Trophoblast cell (in vitro differentiated cells and primary cell): Measurements from ENCODE around the gene CINP.
"Not testable (repeated sequence)": the region's sequence is repeated elsewhere in the genome, so short reads cannot be mapped to it uniquely, and the experiment has no call there.

Source experiments
- DNase-seq, 2 donors: peaks; one replicate each; pipeline ENCODE4 v3.0.0-alpha.2; 2016
- H2AFZ ChIP-seq: 2 replicates; pipeline ENCODE4 v1.6.1; 2013; ENCODE audit warnings: low read length, moderate library complexity, mild to moderate bottlenecking; ENCODE audit not compliant: insufficient read depth, poor library complexity
- H2AK5ac ChIP-seq: 2 replicates; pipeline ENCODE4 v1.6.1; 2013; ENCODE audit warnings: mild to moderate bottlenecking, low read length
- H2BK120ac ChIP-seq: 2 replicates; pipeline ENCODE4 v1.6.1; 2013; ENCODE audit warnings: low read length, mild to moderate bottlenecking, moderate library complexity; ENCODE audit not compliant: insufficient read depth, poor library complexity
- H2BK12ac ChIP-seq: 2 replicates; pipeline ENCODE4 v1.6.1; 2013; ENCODE audit warnings: mild to moderate bottlenecking, low read length, moderate library complexity
- H2BK5ac ChIP-seq: 2 replicates; pipeline ENCODE4 v1.6.1; 2013; ENCODE audit warnings: low read length, low read depth, moderate library complexity, mild to moderate bottlenecking; ENCODE audit not compliant: poor library complexity
- H3K14ac ChIP-seq: 2 replicates; pipeline ENCODE4 v1.6.1; 2013; ENCODE audit warnings: mild to moderate bottlenecking, low read length
- H3K18ac ChIP-seq: 2 replicates; pipeline ENCODE4 v1.6.1; 2013; ENCODE audit warnings: mild to moderate bottlenecking, low read length
- H3K23ac ChIP-seq: 2 replicates; pipeline ENCODE4 v1.6.1; 2013; ENCODE audit warnings: low read length
- H3K27ac ChIP-seq: 2 replicates; pipeline ENCODE4 v1.5.1; 2013; ENCODE audit warnings: low read depth, mild to moderate bottlenecking, inconsistent platforms, low read length, moderate library complexity
- H3K27me3 ChIP-seq: 2 replicates; pipeline ENCODE4 v1.6.1; 2013; ENCODE audit warnings: inconsistent platforms, mild to moderate bottlenecking, low read length, moderate library complexity; ENCODE audit not compliant: insufficient read depth
- H3K36me3 ChIP-seq, 2 experiments: 1 replicate in 1 of 2; 2 replicates in 1 of 2; pipeline ENCODE4 v1.6.1; 2013; ENCODE audit warnings: low read length in 2 of 2, mild to moderate bottlenecking in 2 of 2, moderate library complexity in 1 of 2; ENCODE audit not compliant: insufficient read depth in 2 of 2, control insufficient read depth in 1 of 2
- H3K4ac ChIP-seq: 2 replicates; pipeline ENCODE4 v1.6.1; 2013; ENCODE audit warnings: low read depth, mild to moderate bottlenecking, low read length, moderate library complexity
- H3K4me1 ChIP-seq, 2 experiments: 1 replicate in 1 of 2; 2 replicates in 1 of 2; pipeline ENCODE4 v1.6.1; 2013; ENCODE audit warnings: low read length in 2 of 2, mild to moderate bottlenecking in 2 of 2, moderate library complexity in 1 of 2; ENCODE audit not compliant: insufficient read depth in 2 of 2, control insufficient read depth in 1 of 2
- H3K4me2 ChIP-seq: 2 replicates; pipeline ENCODE4 v1.6.1; 2013; ENCODE audit warnings: inconsistent platforms, mild to moderate bottlenecking, low read length, moderate library complexity
- H3K4me3 ChIP-seq: 2 replicates; pipeline ENCODE4 v1.5.1; 2013; ENCODE audit warnings: mild to moderate bottlenecking, low read depth, low read length, inconsistent platforms
- H3K79me1 ChIP-seq: one replicate; pipeline ENCODE4 v1.6.1; 2013; ENCODE audit warnings: low read length
- H3K79me2 ChIP-seq: 2 replicates; pipeline ENCODE4 v1.6.1; 2013; ENCODE audit warnings: low read length, mild to moderate bottlenecking; ENCODE audit not compliant: control insufficient read depth, insufficient read depth, poor library complexity
- H3K9ac ChIP-seq: 2 replicates; pipeline ENCODE4 v1.6.1; 2013; ENCODE audit warnings: mild to moderate bottlenecking, low read length
- H3K9me3 ChIP-seq: 2 replicates; pipeline ENCODE4 v1.6.1; 2013; ENCODE audit warnings: low read depth, mild to moderate bottlenecking, control low read depth, inconsistent platforms, low read length; ENCODE audit not compliant: insufficient read depth
- H4K12ac ChIP-seq: 2 replicates; pipeline ENCODE4 v1.6.1; 2013; ENCODE audit warnings: low read depth, mild to moderate bottlenecking, low read length, moderate library complexity
- H4K8ac ChIP-seq: 2 replicates; pipeline ENCODE4 v1.6.1; 2013; ENCODE audit warnings: low read depth, mild to moderate bottlenecking, low read length, moderate library complexity
- H4K91ac ChIP-seq: one replicate; pipeline ENCODE4 v1.6.1; 2013; ENCODE audit warnings: low read depth, mild to moderate bottlenecking, low read length, moderate library complexity
- WGBS: extraction: QIAGEN DNeasy Blood & Tissue Kit; methylation state at CpG from one replicate; pipeline ENCODE4 v1.1.7; 2013; ENCODE audit warnings: missing lambda C conversion rate; ENCODE audit not compliant: insufficient read length, insufficient coverage; ENCODE audit errors: extremely low coverage; 5-methylcytosine and 5-hydroxymethylcytosine counted together

Gene CINP

GRCh38 chr14:102351593-102351992 lies 11.1 kb downstream of the CINP start:
- H3K4me3 ChIP-seq, H3K9ac ChIP-seq, H2AFZ ChIP-seq, H3K79me1 ChIP-seq, H2BK5ac ChIP-seq, H3K18ac ChIP-seq, H3K4me1 ChIP-seq, H4K12ac ChIP-seq, H3K27me3 ChIP-seq, H3K23ac ChIP-seq, H3K27ac ChIP-seq, H4K91ac ChIP-seq, H3K79me2 ChIP-seq, H2BK120ac ChIP-seq, H3K4ac ChIP-seq, H2AK5ac ChIP-seq, DNase-seq, H3K14ac ChIP-seq, H4K8ac ChIP-seq, H3K9me3 ChIP-seq, H2BK12ac ChIP-seq, H3K4me2 ChIP-seq: not testable (repeated sequence)
- H3K36me3 ChIP-seq = peaks cover 22 to 24% of the 10 kb centered on the region in 2 experiments
- WGBS = no CpG with 5 or more reads among the region's 9 CpGs

GRCh38 chr14:102351023-102351422 lies 11.7 kb downstream of the CINP start:
- Histone ChIP-seq H3K14ac (no peak overlapping the region), H4K12ac (no peak overlapping the region), H3K27me3 (no peaks in the 10 kb centered on the region), H3K23ac (no peak overlapping the region), H4K91ac (no peak overlapping the region), H2AK5ac (no peak overlapping the region), H2BK5ac (no peak overlapping the region), H3K27ac (no peak overlapping the region), H3K4me3 (no peak overlapping the region), H3K4me1 (no peaks in the 10 kb centered on the region), H3K36me3 (peaks cover 24 to 25% of the 10 kb centered on the region in 2 experiments), H2AFZ (no peak overlapping the region), H3K9ac (no peak overlapping the region), H3K4me2 (no peak overlapping the region), H4K8ac (no peak overlapping the region), H3K79me1 (no peaks in the 10 kb centered on the region), H2BK120ac (no peak overlapping the region), H2BK12ac (no peak overlapping the region), H3K18ac (no peak overlapping the region), H3K4ac (no peak overlapping the region), H3K79me2 (no peaks in the 10 kb centered on the region), H3K9me3 (no peaks in the 10 kb centered on the region)
- no peak for DNase-seq
- WGBS = no CpG with 5 or more reads among the region's 10 CpGs

- no peak for DNase-seq
- Histone ChIP-seq H4K12ac (no peak overlapping the region), H4K8ac (no peak overlapping the region), H3K14ac (no peak overlapping the region), H3K9me3 (no peaks in the 10 kb centered on the region), H3K4ac (no peak overlapping the region), H3K27me3 (no peaks in the 10 kb centered on the region), H3K79me1 (no peaks in the 10 kb centered on the region), H2AK5ac (no peak overlapping the region), H3K4me1 (no peaks in the 10 kb centered on the region), H2AFZ (no peak overlapping the region), H3K4me2 (no peak overlapping the region), H2BK12ac (no peak overlapping the region), H3K79me2 (no peaks in the 10 kb centered on the region), H3K18ac (no peak overlapping the region), H3K36me3 (peaks cover 25 to 33% of the 10 kb centered on the region in 2 experiments), H3K4me3 (peak overlapping the region; percentile 3), H3K27ac (no peak overlapping the region), H2BK5ac (no peak overlapping the region), H3K9ac (no peak overlapping the region), H2BK120ac (no peak overlapping the region), H3K23ac (no peak overlapping the region), H4K91ac (no peak overlapping the region)
- no CpG with 5 or more reads among the region's 16 CpGs for WGBS
Measured at GRCh38 chr14:102348376-102348775, 14.3 kb downstream of the CINP start.

- Histone ChIP-seq H3K79me1 (no peaks in the 10 kb centered on the region), H3K27ac (no peak overlapping the region), H3K27me3 (no peaks in the 10 kb centered on the region), H2AFZ (no peak overlapping the region), H3K36me3 (peaks cover 30 to 37% of the 10 kb centered on the region in 2 experiments), H3K4ac (no peak overlapping the region), H3K79me2 (no peaks in the 10 kb centered on the region), H3K9me3 (no peaks in the 10 kb centered on the region), H3K4me2 (no peak overlapping the region), H3K23ac (no peak overlapping the region), H3K4me3 (no peak overlapping the region), H2AK5ac (no peak overlapping the region), H3K14ac (no peak overlapping the region), H2BK5ac (no peak overlapping the region), H4K12ac (no peak overlapping the region), H3K18ac (no peak overlapping the region), H4K91ac (no peak overlapping the region), H4K8ac (no peak overlapping the region), H3K9ac (no peak overlapping the region), H2BK12ac (no peak overlapping the region), H3K4me1 (no peaks in the 10 kb centered on the region), H2BK120ac (no peak overlapping the region)
- WGBS = no CpG with 5 or more reads among the region's 4 CpGs
- DNase-seq = no peak
Measured at GRCh38 chr14:102346645-102347044, 16.0 kb downstream of the CINP start.
